ENCODE measurements around the gene CCR7. TPM values are rescaled to one million over a fixed set of nuclear protein-coding genes. Genes with fewer than 3 reads are reported as not detected.

The CCR7 gene
- total RNA-seq, 1 donor from 2014 or later, result not detected

GRCh38 chr17:40555296-40556190, 9.7 kb downstream of the CCR7 start:
- peaks cover 49% of the 10 kb centered on the region for H3K4me1 ChIP-seq (ENCODE audit: insufficient read depth, low read length)
- peaks cover 16% of the 10 kb centered on the region for H3K4me1 Mint-ChIP-seq (ENCODE audit: low read depth, unreplicated experiment)
- H3K9ac ChIP-seq (ENCODE audit: low read length), result no peak overlapping the region
- H3K4me2 ChIP-seq (ENCODE audit: low read length), result no peak overlapping the region
- H3K4me3 Mint-ChIP-seq (ENCODE audit: unreplicated experiment), result no peak overlapping the region
- TF ChIP-seq EZH2 (IDR thresholded peaks at IDR 0.05; ENCODE audit: insufficient read depth, low read length), result no peak
- no peak for TF ChIP-seq CTCF (IDR thresholded peaks at IDR 0.05; ENCODE audit: insufficient read depth, low read depth, low read length)
- no peaks in the 10 kb centered on the region for H3K27me3 ChIP-seq (ENCODE audit: insufficient read depth, low read length)
- no peaks in the 10 kb centered on the region for H4K20me1 ChIP-seq (ENCODE audit: insufficient read depth, low read length)
- peaks cover 48% of the 10 kb centered on the region for H3K27me3 Mint-ChIP-seq (ENCODE audit: low read depth, unreplicated experiment)
- H3K9me3 ChIP-seq (ENCODE audit: insufficient read depth, low read depth, low read length), result no peaks in the 10 kb centered on the region
- H3K9me3 Mint-ChIP-seq (ENCODE audit: unreplicated experiment), result no peaks in the 10 kb centered on the region
- no peak overlapping the region for H3K27ac Mint-ChIP-seq (ENCODE audit: unreplicated experiment)
- H2AFZ ChIP-seq (ENCODE audit: low read depth, low read length), result no peak overlapping the region
- H3K36me3 Mint-ChIP-seq (ENCODE audit: low read depth, unreplicated experiment), result no peaks in the 10 kb centered on the region
- no peak overlapping the region for H3K27ac ChIP-seq (ENCODE audit: low read depth, low read length)
- DNase-seq (ENCODE audit: low read depth) (no peak), FAIRE-seq (no peak)
- no peak overlapping the region for H3K4me3 ChIP-seq (ENCODE audit: insufficient read depth, low read depth, low read length)
- no peaks in the 10 kb centered on the region for H3K36me3 ChIP-seq (ENCODE audit: insufficient read depth, low read length)
- no peaks in the 10 kb centered on the region for H3K79me2 ChIP-seq (ENCODE audit: insufficient read depth, low read length)

GRCh38 chr17:40554646-40555295, 10.5 kb downstream of the CCR7 start:
- Histone ChIP-seq H3K27ac (ENCODE audit: low read depth, low read length) (no peak overlapping the region), H3K4me3 (ENCODE audit: insufficient read depth, low read depth, low read length) (no peak overlapping the region), H3K9ac (ENCODE audit: low read length) (no peak overlapping the region), H2AFZ (ENCODE audit: low read depth, low read length) (no peak overlapping the region), H3K4me2 (ENCODE audit: low read length) (no peak overlapping the region), H3K36me3 (ENCODE audit: insufficient read depth, low read length) (no peaks in the 10 kb centered on the region), H3K79me2 (ENCODE audit: insufficient read depth, low read length) (no peaks in the 10 kb centered on the region), H3K9me3 (ENCODE audit: insufficient read depth, low read depth, low read length) (no peaks in the 10 kb centered on the region), H4K20me1 (ENCODE audit: insufficient read depth, low read length) (no peaks in the 10 kb centered on the region), H3K4me1 (ENCODE audit: insufficient read depth, low read length) (peaks cover 49% of the 10 kb centered on the region), H3K27me3 (ENCODE audit: insufficient read depth, low read length) (no peaks in the 10 kb centered on the region)
- H3K4me3 Mint-ChIP-seq (ENCODE audit: unreplicated experiment), result no peak overlapping the region
- no peak overlapping the region for H3K27ac Mint-ChIP-seq (ENCODE audit: unreplicated experiment)
- H3K27me3 Mint-ChIP-seq (ENCODE audit: low read depth, unreplicated experiment), result peaks cover 48% of the 10 kb centered on the region
- H3K36me3 Mint-ChIP-seq (ENCODE audit: low read depth, unreplicated experiment), result no peaks in the 10 kb centered on the region
- FAIRE-seq, result no peak
- H3K9me3 Mint-ChIP-seq (ENCODE audit: unreplicated experiment), result no peaks in the 10 kb centered on the region
- no peak for TF ChIP-seq CTCF (IDR thresholded peaks at IDR 0.05; ENCODE audit: insufficient read depth, low read depth, low read length)
- TF ChIP-seq EZH2 (IDR thresholded peaks at IDR 0.05; ENCODE audit: insufficient read depth, low read length), result no peak
- no peak for DNase-seq (ENCODE audit: low read depth)
- peaks cover 19% of the 10 kb centered on the region for H3K4me1 Mint-ChIP-seq (ENCODE audit: low read depth, unreplicated experiment)

Data from astrocyte (in vitro differentiated cells and primary cell).